IMR-90 (cell line): ENCODE results near the gene GLRA3. TPM values are rescaled to one million over a fixed set of nuclear protein-coding genes. Genes with fewer than 3 reads are reported as not detected.

ENCODE experiments used
- ATAC-seq: fragments of 200-7000 bp; cut with Tn5 transposase; 2 replicates; pipeline ENCODE4 v1.9.1; 2020; ENCODE audit warnings: low read depth, mild to moderate bottlenecking, moderate library complexity
- BruUV-seq: library from RNA; stranded (reverse); fragments of 400-500 nt; replicated peaks from 2 replicates; lab custom pipeline; 2021; lab: Mats Ljungman, UMichigan
- CTCF ChIA-PET: fragments of 300-600 bp; formaldehyde crosslinking; extraction: SDS; loops from one replicate; lab custom pipeline; 2021; ENCODE audit warnings: antibody characterized with exemption; lab: Yijun Ruan, JAX
- POLR2A ChIA-PET: fragments of 300-600 bp; sonication (Branson Sonifier 250); formaldehyde crosslinking; loops from one replicate; lab custom pipeline; 2022; ENCODE audit warnings: antibody characterized with exemption; ENCODE audit not compliant: unreplicated experiment; lab: Charles Lee
- DNase-seq: peaks from one replicate; pipeline ENCODE4 v3.0.0; 2013
- H2AFZ ChIP-seq: replicated peaks from 2 replicates; pipeline ENCODE3; 2013; ENCODE audit warnings: low read length, mild to moderate bottlenecking; ENCODE audit not compliant: poor library complexity
- H2AK5ac ChIP-seq: 2 replicates; pipeline ENCODE4 v1.6.1; 2013; ENCODE audit warnings: low read depth, low read length, inconsistent platforms
- H2AK9ac ChIP-seq: replicated peaks from 2 replicates; pipeline ENCODE3; 2013; ENCODE audit warnings: mild to moderate bottlenecking, low read depth, low read length, moderate library complexity; ENCODE audit not compliant: poor library complexity
- H2BK120ac ChIP-seq: 2 replicates; pipeline ENCODE4 v1.6.1; 2013; ENCODE audit warnings: low read depth, low read length, inconsistent platforms
- H2BK15ac ChIP-seq: 3 replicates; pipeline ENCODE4 v1.6.1; 2013; ENCODE audit warnings: low read depth, low read length, inconsistent platforms
- H2BK20ac ChIP-seq: 2 replicates; pipeline ENCODE4 v1.6.1; 2013; ENCODE audit warnings: low read depth, mild to moderate bottlenecking, inconsistent platforms, low read length, moderate library complexity
- H2BK5ac ChIP-seq: 2 replicates; pipeline ENCODE4 v1.6.1; 2013; ENCODE audit warnings: mild to moderate bottlenecking, low read depth, low read length, inconsistent platforms; ENCODE audit not compliant: poor library complexity, severe bottlenecking
- H3K14ac ChIP-seq: replicated peaks from 2 replicates; pipeline ENCODE4 v1.6.1; 2013; ENCODE audit warnings: low read depth, low read length, inconsistent platforms
- H3K18ac ChIP-seq: 2 replicates; pipeline ENCODE4 v1.6.1; 2013; ENCODE audit warnings: low read depth, low read length, control low read depth
- H3K23ac ChIP-seq: 2 replicates; pipeline ENCODE4 v1.6.1; 2013; ENCODE audit warnings: low read depth, low read length, inconsistent platforms
- H3K27ac ChIP-seq: 2 replicates; pipeline ENCODE4 v1.5.1; 2013; ENCODE audit warnings: mild to moderate bottlenecking, control low read depth, low read length; ENCODE audit not compliant: insufficient read depth
- H3K27me3 ChIP-seq: 2 replicates; pipeline ENCODE4 v1.6.1; 2013; ENCODE audit warnings: low read length; ENCODE audit not compliant: control insufficient read depth, insufficient read depth
- H3K36me3 ChIP-seq: 2 replicates; pipeline ENCODE4 v1.6.1; 2013; ENCODE audit warnings: low read length, mixed read lengths; ENCODE audit not compliant: control insufficient read depth, insufficient read depth
- H3K4ac ChIP-seq: 2 replicates; pipeline ENCODE4 v1.6.1; 2013; ENCODE audit warnings: low read depth, low read length, inconsistent platforms
- H3K4me1 ChIP-seq: 2 replicates; pipeline ENCODE4 v1.6.1; 2013; ENCODE audit warnings: low read length, mixed read lengths; ENCODE audit not compliant: control insufficient read depth, insufficient read depth
- H3K4me2 ChIP-seq: 2 replicates; pipeline ENCODE4 v1.6.1; 2013; ENCODE audit warnings: low read depth, mild to moderate bottlenecking, control low read depth, low read length, moderate library complexity
- H3K4me3 ChIP-seq: 2 replicates; pipeline ENCODE4 v1.5.1; 2013; ENCODE audit warnings: low read depth, mild to moderate bottlenecking, control low read depth, low read length, moderate library complexity; ENCODE audit not compliant: insufficient read depth
- H3K56ac ChIP-seq: 2 replicates; pipeline ENCODE4 v1.6.1; 2013; ENCODE audit warnings: low read length, inconsistent platforms; ENCODE audit not compliant: insufficient read depth; ENCODE audit errors: extremely low read depth
- H3K79me1 ChIP-seq, 2 experiments: 2 replicates each; pipeline ENCODE4 v1.6.1; 2013; ENCODE audit warnings: low read length in 2 of 2, inconsistent platforms in 1 of 2, low read depth in 1 of 2
- H3K9ac ChIP-seq: 2 replicates; pipeline ENCODE4 v1.6.1; 2013; ENCODE audit warnings: low read depth, low read length, control low read depth
- H3K9me1 ChIP-seq: 2 replicates; pipeline ENCODE4 v1.6.1; 2013; ENCODE audit warnings: low read length, inconsistent platforms; ENCODE audit not compliant: insufficient read depth
- H3K9me3 ChIP-seq: 2 replicates; pipeline ENCODE4 v1.6.1; 2013; ENCODE audit warnings: low read length; ENCODE audit not compliant: control insufficient read depth, insufficient read depth
- H4K20me1 ChIP-seq: 2 replicates; pipeline ENCODE4 v1.6.1; 2013; ENCODE audit warnings: low read length, inconsistent platforms; ENCODE audit not compliant: insufficient read depth
- H4K5ac ChIP-seq: 2 replicates; pipeline ENCODE4 v1.6.1; 2013; ENCODE audit warnings: mild to moderate bottlenecking, low read depth, low read length, control low read depth
- H4K8ac ChIP-seq, 2 experiments: 2 replicates each; pipeline ENCODE4 v1.6.1; 2013; ENCODE audit warnings: low read depth in 2 of 2, low read length in 2 of 2, control low read depth in 1 of 2, inconsistent platforms in 1 of 2
- H4K91ac ChIP-seq: 2 replicates; pipeline ENCODE4 v1.6.1; 2013; ENCODE audit warnings: low read depth, low read length, inconsistent platforms; ENCODE audit not compliant: insufficient read depth
- POLR2A ChIP-seq: IDR thresholded peaks from 2 replicates; pipeline ENCODE4 v1.6.1; 2012; ENCODE audit warnings: mild to moderate bottlenecking, low read depth, low read length
- RFX5 ChIP-seq: IDR thresholded peaks from 2 replicates; pipeline ENCODE4 v1.8.0; 2012; ENCODE audit warnings: low read depth, mild to moderate bottlenecking, low read length, moderate library complexity
- dilution Hi-C: fragments of 300-500 bp; cut with HindIII; formaldehyde crosslinking; loops from one replicate; pipeline ENCODE4 v1.14.3; 2018; ENCODE audit warnings: low sequenced_read_pairs; ENCODE audit not compliant: unreplicated experiment
- in situ Hi-C: fragments of 300-500 bp; cut with MboI; formaldehyde crosslinking; loops from 3 replicates; pipeline ENCODE4 v1.14.3; 2019; ENCODE audit warnings: low sequenced_read_pairs, inconsistent platforms, mixed read lengths
- intact Hi-C: fragments of 100-400 bp; cut with micrococcal nuclease; formaldehyde crosslinking; loops from 2 replicates; pipeline ENCODE4 v1.10.0; 2022
- polyA plus RNA-seq, 3 experiments: library from polyadenylated mRNA; depleted of rRNA; stranded (reverse); fragments of >200 nt; gene quantifications; 2 replicates each; pipeline ENCODE4 v1.2.3, GENCODE V29; 2012; ENCODE audit warnings: low replicate concordance in 1 of 3
- total RNA-seq: library from RNA; depleted of rRNA; stranded (reverse); fragments of >200 nt; gene quantifications from 2 replicates; pipeline ENCODE4 v1.2.3, GENCODE V29; 2012

GLRA3 gene
- total and polyA plus RNA-seq, 2 of the 4 experiments (the other 2 are of a cell fraction), result not detected

GRCh38 chr4:174826660-174827059 lies 2.4 kb downstream of the GLRA3 start:
- intact Hi-C loops, result no loop called here
- no TSS peak for BruUV-seq

More at GRCh38 chr4:174826660-174827059, 2.4 kb downstream of the GLRA3 start:
- H3K4me1 ChIP-seq, result no peaks in the 10 kb centered on the region
- H3K23ac ChIP-seq, result no peak overlapping the region
- ATAC-seq, result no peak
- H2AK9ac ChIP-seq, result no peak overlapping the region
- ChIA-PET CTCF (no interaction called here), POLR2A (no interaction called here)
- no peak for DNase-seq
- no peaks in the 10 kb centered on the region for H3K27me3 ChIP-seq
- no peak overlapping the region for H2BK5ac ChIP-seq
- no peak overlapping the region for H2AFZ ChIP-seq
- dilution Hi-C loops, result no loop called here
- no peak overlapping the region for H2BK120ac ChIP-seq
- H4K20me1 ChIP-seq, result no peaks in the 10 kb centered on the region
- in situ Hi-C loops, result no loop called here
- no peak overlapping the region for H3K18ac ChIP-seq
- H2AK5ac ChIP-seq, result no peak overlapping the region
- no peak overlapping the region for H4K91ac ChIP-seq
- no peak overlapping the region for H3K56ac ChIP-seq
- H3K9me1 ChIP-seq, result no peaks in the 10 kb centered on the region
- no peaks in the 10 kb centered on the region for H3K36me3 ChIP-seq
- H3K9ac ChIP-seq, result no peak overlapping the region
- no peak overlapping the region for H3K4me3 ChIP-seq
- H3K27ac ChIP-seq, result no peak overlapping the region
- H4K5ac ChIP-seq, result no peak overlapping the region
- no peak overlapping the region for H2BK20ac ChIP-seq
- no peak overlapping the region for H2BK15ac ChIP-seq
- H3K14ac ChIP-seq, result no peak overlapping the region
- H3K79me1 ChIP-seq, result no peaks in the 10 kb centered on the region
- H3K4me2 ChIP-seq, result no peak overlapping the region
- H4K8ac ChIP-seq, result no peak overlapping the region
- TF ChIP-seq RFX5 (no peak), POLR2A (no peak)
- H3K4ac ChIP-seq, result no peak overlapping the region
- peaks cover 2% of the 10 kb centered on the region; the same call in 1 of the 2 replicates for H3K9me3 ChIP-seq
